GM12878 (cell line): ENCODE data around the gene JAKMIP1.

Source experiments
- BCL11A ChIP-seq: IDR thresholded peaks from 2 replicates; pipeline ENCODE4 v1.6.1; 2011; ENCODE audit warnings: low read depth, low read length
- FOS ChIP-seq: IDR thresholded peaks from 3 replicates; pipeline ENCODE4 v1.6.1; 2011; ENCODE audit warnings: borderline replicate concordance; ENCODE audit not compliant: insufficient read length; ENCODE audit errors: extremely low read depth
- FOXM1 ChIP-seq: IDR thresholded peaks from 2 replicates; pipeline ENCODE4 v1.6.1; 2012; ENCODE audit warnings: low read depth, mild to moderate bottlenecking, inconsistent platforms, low read length, moderate library complexity
- JUND ChIP-seq: IDR thresholded peaks from 2 replicates; pipeline ENCODE4 v1.6.1; 2012; ENCODE audit warnings: low read depth, mild to moderate bottlenecking, low read length, improper control_type of control experiment, moderate library complexity
- MXI1 ChIP-seq: fragments of 150-350 bp; IDR thresholded peaks from 2 replicates; pipeline ENCODE4 v1.6.1; 2011; ENCODE audit warnings: low read depth, mild to moderate bottlenecking, inconsistent platforms, low read length, improper control_type of control experiment
- POLR2A ChIP-seq: IDR thresholded peaks from 2 replicates; pipeline ENCODE4 v1.6.1; 2011; ENCODE audit warnings: low read depth, mild to moderate bottlenecking, low read length
- POLR2AphosphoS2 ChIP-seq: IDR thresholded peaks from 2 replicates; pipeline ENCODE4 v1.6.1; 2011; ENCODE audit warnings: low read depth, mild to moderate bottlenecking, low read length, improper control_type of control experiment, moderate library complexity
- SPI1 ChIP-seq: IDR thresholded peaks from 2 replicates; pipeline ENCODE4 v1.6.1; 2011; ENCODE audit warnings: low read depth, mild to moderate bottlenecking, low read length, moderate library complexity, borderline replicate concordance; ENCODE audit not compliant: insufficient read depth
- TARDBP ChIP-seq: IDR thresholded peaks from 2 replicates; pipeline ENCODE4 v1.6.1; 2016; ENCODE audit warnings: borderline replicate concordance
- TF ChIP-seq, protein P1 (sequence below), 3 experiments: IDR thresholded peaks in 2 of 3; conservative IDR thresholded peaks in 1 of 3; 2 replicates each; pipeline ENCODE4 v1.5.1; 2011; ENCODE audit warnings: low read depth in 3 of 3, low read length in 3 of 3, mild to moderate bottlenecking in 3 of 3, control low read depth in 2 of 3, moderate library complexity in 2 of 3, inconsistent platforms in 1 of 3, mixed read lengths in 1 of 3; ENCODE audit not compliant: control insufficient read depth in 2 of 3, insufficient read depth in 1 of 3; ENCODE audit errors: extremely low read depth in 1 of 3
- TF ChIP-seq, protein P2 (sequence below): IDR thresholded peaks from 2 replicates; pipeline ENCODE4 v1.6.1; 2011; ENCODE audit warnings: borderline replicate concordance, low read depth, mild to moderate bottlenecking, moderate library complexity, low read length; ENCODE audit not compliant: insufficient read depth, poor library complexity, severe bottlenecking
- TF ChIP-seq, protein P3 (sequence below): IDR thresholded peaks from 2 replicates; pipeline ENCODE4 v1.6.1; 2012; ENCODE audit warnings: mild to moderate bottlenecking, low read depth, low read length

DNA sequence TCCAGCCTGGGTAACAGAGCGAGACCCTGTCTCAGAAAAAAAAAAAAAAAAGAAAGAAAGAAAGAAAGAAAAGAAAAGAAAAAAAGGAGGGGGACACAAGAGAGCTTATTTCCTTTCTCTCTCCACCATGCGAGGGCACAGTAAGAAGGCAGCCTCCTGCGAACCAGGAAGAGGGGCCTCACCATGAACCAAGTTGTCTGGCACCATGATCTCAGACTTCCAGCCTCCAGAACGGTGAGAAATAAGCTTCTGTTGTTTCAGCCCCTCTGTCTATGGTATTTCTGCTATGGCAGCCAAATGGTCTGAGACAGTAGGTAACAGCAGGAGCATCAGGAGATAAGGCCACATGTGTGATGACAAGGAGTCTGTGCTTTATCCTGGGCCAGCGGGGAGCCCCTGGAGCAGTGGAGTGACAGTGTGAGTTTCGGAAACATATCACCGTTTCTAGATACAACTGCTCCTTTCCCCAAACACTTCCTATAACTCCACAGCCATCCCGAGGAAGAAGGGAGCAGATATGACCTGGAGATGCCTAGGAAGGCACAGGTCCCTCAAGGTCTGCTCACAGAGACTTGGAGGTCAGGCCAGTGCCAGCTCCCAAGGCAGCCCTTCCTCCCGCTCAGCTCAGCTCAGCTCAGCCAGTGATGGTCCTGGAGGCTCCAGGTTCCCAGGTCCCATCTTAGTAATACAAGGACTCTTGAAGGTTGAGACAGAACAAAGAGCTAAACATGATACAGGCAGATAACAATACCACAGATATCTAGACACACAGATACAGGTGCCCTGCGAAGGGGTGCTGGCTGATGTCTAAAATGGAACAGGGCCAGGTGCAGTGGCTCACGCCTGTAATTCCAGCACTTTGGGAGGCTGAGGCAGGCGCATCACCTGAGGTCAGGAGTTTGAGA lies 17.7 kb downstream of the JAKMIP1 start:
- TF ChIP-seq SPI1, result no peak
- no peak for TF ChIP-seq POLR2A
- no peak for TF ChIP-seq BCL11A
- TF ChIP-seq, protein P1, sequence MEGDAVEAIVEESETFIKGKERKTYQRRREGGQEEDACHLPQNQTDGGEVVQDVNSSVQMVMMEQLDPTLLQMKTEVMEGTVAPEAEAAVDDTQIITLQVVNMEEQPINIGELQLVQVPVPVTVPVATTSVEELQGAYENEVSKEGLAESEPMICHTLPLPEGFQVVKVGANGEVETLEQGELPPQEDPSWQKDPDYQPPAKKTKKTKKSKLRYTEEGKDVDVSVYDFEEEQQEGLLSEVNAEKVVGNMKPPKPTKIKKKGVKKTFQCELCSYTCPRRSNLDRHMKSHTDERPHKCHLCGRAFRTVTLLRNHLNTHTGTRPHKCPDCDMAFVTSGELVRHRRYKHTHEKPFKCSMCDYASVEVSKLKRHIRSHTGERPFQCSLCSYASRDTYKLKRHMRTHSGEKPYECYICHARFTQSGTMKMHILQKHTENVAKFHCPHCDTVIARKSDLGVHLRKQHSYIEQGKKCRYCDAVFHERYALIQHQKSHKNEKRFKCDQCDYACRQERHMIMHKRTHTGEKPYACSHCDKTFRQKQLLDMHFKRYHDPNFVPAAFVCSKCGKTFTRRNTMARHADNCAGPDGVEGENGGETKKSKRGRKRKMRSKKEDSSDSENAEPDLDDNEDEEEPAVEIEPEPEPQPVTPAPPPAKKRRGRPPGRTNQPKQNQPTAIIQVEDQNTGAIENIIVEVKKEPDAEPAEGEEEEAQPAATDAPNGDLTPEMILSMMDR (IDR thresholded peaks at IDR 0.05 in 2 of 3, conservative IDR thresholded peaks at IDR 0.05 in 1 of 3; ENCODE audit: control insufficient read depth in 2 of 3, extremely low read depth in 1 of 3, insufficient read depth in 1 of 3, low read depth in 3 of 3, low read length in 3 of 3), result no peak
- no peak for TF ChIP-seq MXI1
- TF ChIP-seq, protein P2, sequence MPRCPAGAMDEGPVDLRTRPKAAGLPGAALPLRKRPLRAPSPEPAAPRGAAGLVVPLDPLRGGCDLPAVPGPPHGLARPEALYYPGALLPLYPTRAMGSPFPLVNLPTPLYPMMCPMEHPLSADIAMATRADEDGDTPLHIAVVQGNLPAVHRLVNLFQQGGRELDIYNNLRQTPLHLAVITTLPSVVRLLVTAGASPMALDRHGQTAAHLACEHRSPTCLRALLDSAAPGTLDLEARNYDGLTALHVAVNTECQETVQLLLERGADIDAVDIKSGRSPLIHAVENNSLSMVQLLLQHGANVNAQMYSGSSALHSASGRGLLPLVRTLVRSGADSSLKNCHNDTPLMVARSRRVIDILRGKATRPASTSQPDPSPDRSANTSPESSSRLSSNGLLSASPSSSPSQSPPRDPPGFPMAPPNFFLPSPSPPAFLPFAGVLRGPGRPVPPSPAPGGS, result no peak
- TF ChIP-seq FOS, result no peak
- TF ChIP-seq JUND, result no peak
- TF ChIP-seq FOXM1, result no peak
- no peak for TF ChIP-seq TARDBP
- TF ChIP-seq, protein P3, sequence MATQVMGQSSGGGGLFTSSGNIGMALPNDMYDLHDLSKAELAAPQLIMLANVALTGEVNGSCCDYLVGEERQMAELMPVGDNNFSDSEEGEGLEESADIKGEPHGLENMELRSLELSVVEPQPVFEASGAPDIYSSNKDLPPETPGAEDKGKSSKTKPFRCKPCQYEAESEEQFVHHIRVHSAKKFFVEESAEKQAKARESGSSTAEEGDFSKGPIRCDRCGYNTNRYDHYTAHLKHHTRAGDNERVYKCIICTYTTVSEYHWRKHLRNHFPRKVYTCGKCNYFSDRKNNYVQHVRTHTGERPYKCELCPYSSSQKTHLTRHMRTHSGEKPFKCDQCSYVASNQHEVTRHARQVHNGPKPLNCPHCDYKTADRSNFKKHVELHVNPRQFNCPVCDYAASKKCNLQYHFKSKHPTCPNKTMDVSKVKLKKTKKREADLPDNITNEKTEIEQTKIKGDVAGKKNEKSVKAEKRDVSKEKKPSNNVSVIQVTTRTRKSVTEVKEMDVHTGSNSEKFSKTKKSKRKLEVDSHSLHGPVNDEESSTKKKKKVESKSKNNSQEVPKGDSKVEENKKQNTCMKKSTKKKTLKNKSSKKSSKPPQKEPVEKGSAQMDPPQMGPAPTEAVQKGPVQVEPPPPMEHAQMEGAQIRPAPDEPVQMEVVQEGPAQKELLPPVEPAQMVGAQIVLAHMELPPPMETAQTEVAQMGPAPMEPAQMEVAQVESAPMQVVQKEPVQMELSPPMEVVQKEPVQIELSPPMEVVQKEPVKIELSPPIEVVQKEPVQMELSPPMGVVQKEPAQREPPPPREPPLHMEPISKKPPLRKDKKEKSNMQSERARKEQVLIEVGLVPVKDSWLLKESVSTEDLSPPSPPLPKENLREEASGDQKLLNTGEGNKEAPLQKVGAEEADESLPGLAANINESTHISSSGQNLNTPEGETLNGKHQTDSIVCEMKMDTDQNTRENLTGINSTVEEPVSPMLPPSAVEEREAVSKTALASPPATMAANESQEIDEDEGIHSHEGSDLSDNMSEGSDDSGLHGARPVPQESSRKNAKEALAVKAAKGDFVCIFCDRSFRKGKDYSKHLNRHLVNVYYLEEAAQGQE, result no peak
- TF ChIP-seq POLR2AphosphoS2, result no peak
